Measurements from ENCODE around the gene GPR37L1. TPM values are rescaled to one million over a fixed set of nuclear protein-coding genes. Genes with fewer than 3 reads are reported as not detected.
"Not testable (repeated sequence)": the region's sequence is repeated elsewhere in the genome, so short reads cannot be mapped to it uniquely, and the experiment has no call there.

Gene GPR37L1
- total RNA-seq, 5 donors from 2014 or later (not counting 1 experiment from before 2014, with no cell fraction given): not detected

DNA sequence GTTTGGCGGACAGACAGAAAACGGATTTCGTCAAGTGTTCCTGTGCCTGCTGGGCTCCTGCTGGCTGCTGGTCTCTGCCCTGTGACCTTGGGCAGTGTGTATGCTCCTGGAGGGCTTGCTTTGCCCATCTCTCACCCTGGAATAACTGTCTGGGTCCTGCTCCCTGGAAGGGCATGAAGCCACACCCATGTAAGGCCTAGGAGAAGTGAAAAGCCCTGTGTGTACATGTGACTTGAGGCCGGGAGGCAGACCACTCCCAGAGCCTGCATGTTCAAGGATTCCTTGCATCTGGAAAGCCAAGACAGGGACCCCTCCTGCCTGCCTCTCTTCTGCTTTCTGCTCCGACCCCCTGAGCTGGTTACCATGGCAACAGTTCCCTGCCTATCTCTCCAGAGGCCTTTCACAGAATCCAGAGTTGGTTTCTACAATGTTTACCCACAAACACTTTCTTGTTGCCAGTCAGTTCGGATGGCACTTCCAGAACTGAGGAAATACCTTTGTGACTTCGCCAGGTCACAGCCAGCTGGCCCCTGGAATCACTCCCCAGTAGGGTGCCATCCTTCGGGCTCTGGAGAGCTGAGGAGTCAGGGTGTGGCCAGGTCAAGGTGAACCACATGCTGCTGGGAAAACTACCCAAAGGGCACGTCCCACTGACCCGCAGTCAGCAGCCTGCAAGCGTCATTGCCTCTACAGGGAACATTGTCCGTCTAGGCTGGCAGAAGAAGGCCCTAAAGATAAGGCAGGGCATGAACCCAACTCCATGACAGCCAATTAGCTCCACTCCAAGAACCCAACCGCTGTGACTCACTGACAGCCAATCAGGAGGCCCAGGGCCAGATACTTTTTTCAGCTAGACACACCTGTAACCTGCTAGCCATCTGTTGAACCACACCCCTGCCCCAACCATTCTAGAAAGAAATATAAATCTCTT lies 14.7 kb upstream of the GPR37L1 start:
- DNase-seq: no peak
- no peaks in the 10 kb centered on the region for H3K4me1 Mint-ChIP-seq
- H3K27me3 Mint-ChIP-seq: peaks cover 0 to 1% of the 10 kb centered on the region in 2 donors
- no peaks in the 10 kb centered on the region for H3K4me1 ChIP-seq (ENCODE audit: control insufficient read depth in 1 of 2, extremely low read depth in 1 of 2, insufficient read depth in 2 of 2, low read length in 2 of 2)
- no peaks in the 10 kb centered on the region for H3K36me3 Mint-ChIP-seq
- no peaks in the 10 kb centered on the region for H3K9me3 Mint-ChIP-seq
- no peak overlapping the region for H3K27ac ChIP-seq (ENCODE audit: low read length)
- CTCF ChIA-PET: no interaction called here
- H3K27ac Mint-ChIP-seq: no peak overlapping the region
- WGBS (ENCODE audit: insufficient coverage): 84% methylated on average over 9 of the region's 13 CpGs
- no peak overlapping the region for H3K4me3 Mint-ChIP-seq
- no peaks in the 10 kb centered on the region for H3K36me3 ChIP-seq (ENCODE audit: control insufficient read depth in 2 of 2, extremely low read depth in 1 of 2, insufficient read depth in 1 of 2, low read length in 1 of 2)
- no peak for ATAC-seq (replicated peaks in 1 of 4)
- H3K9me3 ChIP-seq: no peaks in the 10 kb centered on the region
- no peak overlapping the region for H3K4me3 ChIP-seq (ENCODE audit: control insufficient read depth in 1 of 2, extremely low read depth in 1 of 2, low read length in 1 of 2)
- POLR2A ChIA-PET: no interaction called here
- H3K27me3 ChIP-seq (replicated peaks in 1 of 2; ENCODE audit: control insufficient read depth in 2 of 2, extremely low read depth in 1 of 2, insufficient read depth in 2 of 2, low read length in 1 of 2): peaks cover 0 to 9% of the 10 kb centered on the region in 2 experiments

DNA sequence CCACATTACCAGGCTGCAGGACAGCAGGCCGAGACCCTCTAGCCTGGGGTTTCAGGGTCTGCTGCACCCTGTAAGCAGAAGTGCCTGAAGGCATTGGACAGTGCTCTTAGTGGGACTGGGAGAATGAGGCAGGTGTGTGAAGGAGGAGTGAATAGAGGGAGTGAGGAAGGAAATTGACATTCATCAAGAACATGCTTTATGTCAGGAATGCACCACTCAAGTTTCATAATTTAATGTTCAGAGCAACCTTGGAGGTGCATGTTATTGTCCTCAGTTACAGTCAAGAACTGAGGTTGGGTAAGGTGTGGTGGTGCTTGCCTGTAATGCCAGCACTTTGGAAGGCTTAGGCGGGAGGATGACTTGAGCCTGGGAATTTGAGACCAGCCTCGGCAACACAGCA lies 11.7 kb upstream of the GPR37L1 start:
- POLR2A ChIA-PET: no interaction called here
- Mint-ChIP-seq H3K4me1 (no peaks in the 10 kb centered on the region), H3K9me3 (no peaks in the 10 kb centered on the region), H3K4me3 (no peak overlapping the region), H3K27me3 (peaks cover 0 to 4% of the 10 kb centered on the region in 2 donors), H3K27ac (no peak overlapping the region), H3K36me3 (no peaks in the 10 kb centered on the region)
- H3K4me3 ChIP-seq (ENCODE audit: control insufficient read depth in 1 of 2, extremely low read depth in 1 of 2, low read length in 1 of 2): no peak overlapping the region
- peaks cover 0 to 6% of the 10 kb centered on the region in 2 experiments for H3K27me3 ChIP-seq (replicated peaks in 1 of 2; ENCODE audit: control insufficient read depth in 2 of 2, extremely low read depth in 1 of 2, insufficient read depth in 2 of 2, low read length in 1 of 2)
- ATAC-seq (replicated peaks in 1 of 4) (no peak), DNase-seq (no peak)
- CTCF ChIA-PET: no interaction called here
- 96% methylated on average over 3 of the region's 3 CpGs for WGBS (ENCODE audit: insufficient coverage)
- no peaks in the 10 kb centered on the region for H3K36me3 ChIP-seq (ENCODE audit: control insufficient read depth in 2 of 2, extremely low read depth in 1 of 2, insufficient read depth in 1 of 2, low read length in 1 of 2)
- no peak overlapping the region for H3K27ac ChIP-seq (ENCODE audit: low read length)
- H3K9me3 ChIP-seq: no peaks in the 10 kb centered on the region
- H3K4me1 ChIP-seq (ENCODE audit: control insufficient read depth in 1 of 2, extremely low read depth in 1 of 2, insufficient read depth in 2 of 2, low read length in 2 of 2): no peaks in the 10 kb centered on the region

DNA sequence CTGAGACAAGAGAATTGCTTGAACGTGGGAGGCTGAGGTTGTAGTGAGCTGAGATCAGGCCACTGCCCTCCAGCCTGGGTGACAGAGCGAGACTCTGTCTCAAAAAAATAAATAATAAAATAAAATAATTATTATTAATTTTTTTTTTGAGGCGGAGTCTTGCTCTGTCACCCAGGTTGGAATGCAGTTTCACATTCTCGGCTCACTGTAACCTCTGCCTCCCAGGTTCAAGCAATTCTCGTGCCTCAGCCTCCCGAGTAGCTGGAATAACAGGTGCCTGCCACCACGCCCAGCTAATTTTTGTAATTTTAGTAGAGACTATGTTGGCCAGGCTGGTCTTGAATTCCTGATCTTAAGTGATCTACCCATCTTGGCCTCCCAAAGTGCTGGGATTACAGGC lies 11.1 kb upstream of the GPR37L1 start:
- WGBS (ENCODE audit: insufficient coverage): 85% methylated on average over 3 of the region's 7 CpGs
- H3K9me3 Mint-ChIP-seq; POLR2A ChIA-PET; H3K27me3 Mint-ChIP-seq; H3K9me3 ChIP-seq; H3K27ac ChIP-seq (ENCODE audit: low read length); H3K4me3 ChIP-seq (ENCODE audit: control insufficient read depth in 1 of 2, extremely low read depth in 1 of 2, low read length in 1 of 2); H3K4me1 ChIP-seq (ENCODE audit: control insufficient read depth in 1 of 2, extremely low read depth in 1 of 2, insufficient read depth in 2 of 2, low read length in 2 of 2); H3K4me3 Mint-ChIP-seq; CTCF ChIA-PET; H3K36me3 Mint-ChIP-seq; H3K27ac Mint-ChIP-seq; H3K27me3 ChIP-seq (replicated peaks in 1 of 2; ENCODE audit: control insufficient read depth in 2 of 2, extremely low read depth in 1 of 2, insufficient read depth in 2 of 2, low read length in 1 of 2); ATAC-seq (replicated peaks in 1 of 4); H3K36me3 ChIP-seq (ENCODE audit: control insufficient read depth in 2 of 2, extremely low read depth in 1 of 2, insufficient read depth in 1 of 2, low read length in 1 of 2); H3K4me1 Mint-ChIP-seq; DNase-seq: not testable (repeated sequence)

DNA sequence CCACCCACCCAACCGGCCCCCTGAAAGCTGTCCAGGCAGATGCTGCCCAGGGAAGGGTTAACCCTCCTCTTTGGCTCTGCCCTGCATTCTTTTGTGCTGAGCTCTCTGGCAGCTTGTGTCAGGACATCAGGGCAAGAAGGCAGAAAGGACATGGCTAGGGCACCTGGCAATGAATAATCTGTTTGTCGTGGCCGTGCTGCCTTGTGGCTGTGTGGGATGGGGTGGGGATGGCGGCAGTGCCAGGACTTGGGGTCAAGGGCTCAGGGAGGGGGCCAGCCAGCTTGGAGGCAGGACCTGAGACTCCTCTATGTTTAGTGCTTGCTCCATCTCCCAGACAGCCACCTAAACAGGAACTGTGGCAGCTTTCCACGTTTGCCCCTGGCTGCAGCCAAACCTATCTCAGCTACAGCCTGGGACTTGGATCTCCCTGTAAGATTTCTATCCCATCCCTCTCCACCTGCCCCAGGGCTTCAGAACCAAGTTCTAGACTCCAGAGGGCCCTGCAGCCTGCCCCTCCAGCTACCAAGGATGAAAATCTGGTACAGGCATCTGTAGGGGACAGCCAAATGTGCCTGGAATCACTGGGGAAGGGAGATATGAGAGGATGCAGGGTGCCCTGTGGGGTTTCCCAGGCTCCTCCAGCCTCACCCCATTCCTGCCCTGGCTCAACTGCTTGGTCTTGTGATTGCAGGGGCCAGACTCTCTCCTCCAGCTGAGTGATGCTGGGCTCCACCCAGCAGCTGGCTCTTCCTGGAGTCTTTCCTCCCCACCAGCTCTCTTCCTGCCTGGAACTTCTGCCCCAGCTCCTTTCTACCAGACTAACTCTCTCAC lies 9.6 kb upstream of the GPR37L1 start:
- no peaks in the 10 kb centered on the region for H3K36me3 Mint-ChIP-seq
- DNase-seq: no peak
- Histone ChIP-seq H3K36me3 (ENCODE audit: control insufficient read depth in 2 of 2, extremely low read depth in 1 of 2, insufficient read depth in 1 of 2, low read length in 1 of 2) (no peaks in the 10 kb centered on the region), H3K4me3 (ENCODE audit: control insufficient read depth in 1 of 2, extremely low read depth in 1 of 2, low read length in 1 of 2) (no peak overlapping the region), H3K27ac (ENCODE audit: low read length) (no peak overlapping the region), H3K9me3 (no peaks in the 10 kb centered on the region), H3K27me3 (replicated peaks in 1 of 2; ENCODE audit: control insufficient read depth in 2 of 2, extremely low read depth in 1 of 2, insufficient read depth in 2 of 2, low read length in 1 of 2) (peaks cover 0 to 3% of the 10 kb centered on the region in 2 experiments), H3K4me1 (ENCODE audit: control insufficient read depth in 1 of 2, extremely low read depth in 1 of 2, insufficient read depth in 2 of 2, low read length in 2 of 2) (no peaks in the 10 kb centered on the region)
- peaks cover 0 to 2% of the 10 kb centered on the region in 2 donors for H3K27me3 Mint-ChIP-seq
- no peak for ATAC-seq (replicated peaks in 1 of 4)
- 20% methylated on average over 1 of the region's 5 CpGs for WGBS (ENCODE audit: insufficient coverage)
- ChIA-PET CTCF (interaction anchor here in 1 of 2 donors (0.6 kb wide), 1 partner anchor 69 kb away, joined by 3 read pairs; no protein-coding TSS in a partner anchor), POLR2A (no interaction called here)
- no peak overlapping the region for H3K4me3 Mint-ChIP-seq
- H3K9me3 Mint-ChIP-seq: no peaks in the 10 kb centered on the region
- H3K27ac Mint-ChIP-seq: no peak overlapping the region
- H3K4me1 Mint-ChIP-seq: no peaks in the 10 kb centered on the region

DNA sequence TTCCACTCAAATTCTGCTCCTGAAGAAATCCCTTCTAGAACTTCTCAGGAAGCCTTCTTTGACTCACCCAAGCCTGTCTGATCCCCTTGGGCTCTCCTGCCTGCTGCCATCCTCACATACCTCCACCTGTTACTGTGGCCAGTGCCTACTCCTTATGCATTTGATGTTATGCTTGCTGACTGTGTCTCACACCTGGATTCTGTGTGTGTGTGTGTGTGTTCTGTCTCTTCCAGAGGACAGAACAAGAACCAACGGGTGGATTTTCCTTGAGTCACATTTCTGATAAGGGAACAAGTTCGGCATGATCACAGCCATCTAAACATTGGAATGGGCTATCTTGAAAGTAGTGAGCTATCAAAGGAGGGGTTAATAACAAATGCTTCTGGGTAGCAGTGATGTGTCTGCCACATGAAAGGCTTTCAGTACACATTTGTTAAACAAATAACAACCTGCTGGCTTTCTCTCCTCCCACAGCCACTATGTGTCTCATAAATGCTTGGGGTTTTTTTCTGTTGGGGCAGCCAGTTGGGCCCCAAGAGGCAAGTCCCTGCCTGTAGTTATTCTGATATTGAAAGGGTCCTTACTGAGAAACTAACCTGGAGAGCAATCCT lies 8.9 kb upstream of the GPR37L1 start:
- Mint-ChIP-seq H3K4me1 (no peaks in the 10 kb centered on the region), H3K36me3 (no peaks in the 10 kb centered on the region), H3K27me3 (peaks cover 0 to 2% of the 10 kb centered on the region in 2 donors), H3K27ac (no peak overlapping the region), H3K9me3 (no peaks in the 10 kb centered on the region), H3K4me3 (no peak overlapping the region)
- ChIA-PET CTCF (no interaction called here), POLR2A (no interaction called here)
- no peaks in the 10 kb centered on the region for H3K36me3 ChIP-seq (ENCODE audit: control insufficient read depth in 2 of 2, extremely low read depth in 1 of 2, insufficient read depth in 1 of 2, low read length in 1 of 2)
- no peak overlapping the region for H3K27ac ChIP-seq (ENCODE audit: low read length)
- no peaks in the 10 kb centered on the region for H3K9me3 ChIP-seq
- 50% methylated on average over 1 of the region's 2 CpGs for WGBS (ENCODE audit: insufficient coverage)
- H3K4me3 ChIP-seq (ENCODE audit: control insufficient read depth in 1 of 2, extremely low read depth in 1 of 2, low read length in 1 of 2): no peak overlapping the region
- DNase-seq (no peak), ATAC-seq (replicated peaks in 1 of 4) (no peak)
- peaks cover 0 to 5% of the 10 kb centered on the region in 2 experiments for H3K27me3 ChIP-seq (replicated peaks in 1 of 2; ENCODE audit: control insufficient read depth in 2 of 2, extremely low read depth in 1 of 2, insufficient read depth in 2 of 2, low read length in 1 of 2)
- H3K4me1 ChIP-seq (ENCODE audit: control insufficient read depth in 1 of 2, extremely low read depth in 1 of 2, insufficient read depth in 2 of 2, low read length in 2 of 2): no peaks in the 10 kb centered on the region

DNA sequence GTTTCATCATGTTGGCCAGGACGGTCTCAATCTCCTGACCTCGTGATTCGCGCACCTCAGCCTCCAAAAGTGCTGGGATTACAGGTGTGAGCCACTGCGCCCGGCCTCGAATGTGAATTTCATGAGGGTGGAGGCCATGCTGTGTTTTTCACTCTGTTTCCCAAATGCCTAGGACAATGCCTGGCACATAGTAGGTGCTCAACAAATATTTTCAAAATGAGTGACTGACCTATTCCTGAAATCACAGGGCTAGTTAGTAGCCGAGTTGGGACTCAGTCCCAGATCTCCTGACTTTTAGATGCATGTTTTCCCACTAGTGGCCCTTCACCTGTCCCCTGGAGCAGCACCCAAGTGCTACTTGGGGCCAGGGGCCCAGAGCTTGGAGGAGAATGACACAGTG lies 6.4 kb upstream of the GPR37L1 start:
- POLR2A ChIA-PET: no interaction called here

More for the DNA sequence above, 6.4 kb upstream of the GPR37L1 start:
- H3K9me3 ChIP-seq: no peaks in the 10 kb centered on the region
- Mint-ChIP-seq H3K9me3 (no peaks in the 10 kb centered on the region), H3K4me1 (no peaks in the 10 kb centered on the region), H3K27ac (no peak overlapping the region), H3K36me3 (no peaks in the 10 kb centered on the region), H3K27me3 (peaks cover 2 to 5% of the 10 kb centered on the region in 2 donors), H3K4me3 (no peak overlapping the region)
- no peak overlapping the region for H3K4me3 ChIP-seq (ENCODE audit: control insufficient read depth in 1 of 2, extremely low read depth in 1 of 2, low read length in 1 of 2)
- no peak overlapping the region for H3K27ac ChIP-seq (ENCODE audit: low read length)
- no peaks in the 10 kb centered on the region for H3K4me1 ChIP-seq (ENCODE audit: control insufficient read depth in 1 of 2, extremely low read depth in 1 of 2, insufficient read depth in 2 of 2, low read length in 2 of 2)
- no peak for ATAC-seq (replicated peaks in 1 of 4)
- no peak for DNase-seq
- peaks cover 0 to 14% of the 10 kb centered on the region in 2 experiments for H3K27me3 ChIP-seq (replicated peaks in 1 of 2; ENCODE audit: control insufficient read depth in 2 of 2, extremely low read depth in 1 of 2, insufficient read depth in 2 of 2, low read length in 1 of 2)
- CTCF ChIA-PET: no interaction called here
- WGBS (ENCODE audit: insufficient coverage): 94% methylated on average over 7 of the region's 8 CpGs
- H3K36me3 ChIP-seq (ENCODE audit: control insufficient read depth in 2 of 2, extremely low read depth in 1 of 2, insufficient read depth in 1 of 2, low read length in 1 of 2): no peaks in the 10 kb centered on the region
